GM23338 (cell line): ENCODE data around the gene CCDC27. TPM values are rescaled to one million over a fixed set of nuclear protein-coding genes. Genes with fewer than 3 reads are reported as not detected.

ENCODE experiments used
- ATAC-seq: fragments of 200-7000 bp; cut with Tn5 transposase; 3 replicates; pipeline ENCODE4 v1.9.1; 2020
- DNase-seq: peaks from one replicate; pipeline ENCODE4 v3.0.0-alpha.2; 2015; ENCODE audit warnings: low spot score
- H2AFZ ChIP-seq: fragments of 200-600 bp; sonication (generic); 2 replicates; pipeline ENCODE4 v1.8.0; 2016; ENCODE audit warnings: antibody characterized with exemption, mild to moderate bottlenecking, moderate library complexity
- H3F3A ChIP-seq: fragments of 200-600 bp; sonication (generic); replicated peaks from 2 replicates; pipeline ENCODE4 v1.8.0; 2017; ENCODE audit warnings: antibody characterized with exemption, mixed run types, low read depth
- H3K27ac ChIP-seq: fragments of 200-600 bp; sonication (generic); 2 replicates; pipeline ENCODE4 v1.6.1; 2016; ENCODE audit warnings: low read depth
- H3K27me3 ChIP-seq: fragments of 200-600 bp; sonication (generic); 2 replicates; pipeline ENCODE4 v1.8.0; 2016; ENCODE audit warnings: mild to moderate bottlenecking, mixed run types, moderate library complexity; ENCODE audit not compliant: insufficient read depth
- H3K36me3 ChIP-seq: fragments of 200-600 bp; sonication (generic); 2 replicates; pipeline ENCODE4 v1.8.0; 2016; ENCODE audit warnings: mild to moderate bottlenecking; ENCODE audit not compliant: insufficient read depth
- H3K4me1 ChIP-seq: fragments of 200-600 bp; sonication (generic); 2 replicates; pipeline ENCODE4 v1.8.0; 2016; ENCODE audit warnings: mild to moderate bottlenecking, moderate library complexity; ENCODE audit not compliant: insufficient read depth
- H3K4me2 ChIP-seq: fragments of 200-600 bp; sonication (generic); 2 replicates; pipeline ENCODE4 v1.7.1; 2017; ENCODE audit warnings: mixed run types
- H3K4me3 ChIP-seq: fragments of 200-600 bp; sonication (generic); 2 replicates; pipeline ENCODE4 v1.6.1; 2016; ENCODE audit warnings: mixed run types
- H3K79me2 ChIP-seq: fragments of 200-600 bp; sonication (generic); replicated peaks from 2 replicates; pipeline ENCODE4 v1.8.0; 2017; ENCODE audit warnings: mild to moderate bottlenecking; ENCODE audit not compliant: insufficient read depth
- H3K9me2 ChIP-seq: fragments of 200-600 bp; sonication (generic); 2 replicates; pipeline ENCODE4 v1.8.0; 2017; ENCODE audit not compliant: insufficient read depth
- H4K20me1 ChIP-seq: fragments of 200-600 bp; sonication (generic); replicated peaks from 2 replicates; pipeline ENCODE4 v1.8.0; 2017; ENCODE audit warnings: mild to moderate bottlenecking; ENCODE audit not compliant: insufficient read depth
- H3K27ac Mint-ChIP-seq: 2 replicates; pipeline ENCODE4 v1.8.0; 2020; ENCODE audit warnings: inconsistent platforms, mild to moderate bottlenecking, moderate library complexity, mixed read lengths
- H3K27me3 Mint-ChIP-seq: 3 replicates; pipeline ENCODE4 v1.8.0; 2022; ENCODE audit warnings: low read depth, mild to moderate bottlenecking, moderate library complexity, mixed read lengths, inconsistent platforms; ENCODE audit not compliant: insufficient read depth, poor library complexity
- H3K36me3 Mint-ChIP-seq: 3 replicates; pipeline ENCODE4 v1.8.0; 2021; ENCODE audit warnings: low read depth, mild to moderate bottlenecking, inconsistent platforms, moderate library complexity, mixed read lengths
- H3K4me1 Mint-ChIP-seq: 3 replicates; pipeline ENCODE4 v1.8.0; 2020; ENCODE audit warnings: mild to moderate bottlenecking, inconsistent platforms, mixed read lengths
- H3K4me3 Mint-ChIP-seq: 3 replicates; pipeline ENCODE4 v1.8.0; 2021; ENCODE audit warnings: moderate library complexity, mild to moderate bottlenecking, inconsistent platforms, mixed read lengths
- H3K9me3 Mint-ChIP-seq: 3 replicates; pipeline ENCODE4 v1.8.0; 2020; ENCODE audit warnings: moderate library complexity, mild to moderate bottlenecking, inconsistent platforms, mixed read lengths
- CREB1 ChIP-seq: fragments of 250-450 bp; sonication (Bioruptor Pico); IDR thresholded peaks from 2 replicates; pipeline ENCODE4 v1.5.0; 2020; ENCODE audit warnings: low read depth, mild to moderate bottlenecking, moderate library complexity
- CTCF ChIP-seq, 2 experiments: fragments of 200-600 bp in 1 of 2; sonication (generic) in 1 of 2; conservative IDR thresholded peaks; 2 replicates each; pipeline versions ENCODE4 v1.5.1 to v1.6.1; 2016 to 2017; ENCODE audit warnings: antibody characterized with exemption in 2 of 2, low read depth in 2 of 2, mild to moderate bottlenecking in 2 of 2, moderate library complexity in 1 of 2
- ETS1 ChIP-seq: IDR thresholded peaks from 2 replicates; pipeline ENCODE4 v1.6.1; 2016; ENCODE audit warnings: antibody characterized with exemption
- EZH2 ChIP-seq: fragments of 200-600 bp; sonication (generic); IDR thresholded peaks from one replicate; pipeline ENCODE4 v1.8.0; 2017; ENCODE audit warnings: antibody characterized with exemption, mild to moderate bottlenecking, low read depth; ENCODE audit not compliant: unreplicated experiment
- JUNB ChIP-seq: IDR thresholded peaks from one replicate; pipeline ENCODE4 v1.6.1; 2016; ENCODE audit warnings: antibody characterized with exemption; ENCODE audit not compliant: unreplicated experiment
- NANOG ChIP-seq: IDR thresholded peaks from 2 replicates; pipeline ENCODE4 v1.6.1; 2016; ENCODE audit warnings: antibody characterized with exemption, borderline replicate concordance
- POLR2AphosphoS5 ChIP-seq: IDR thresholded peaks from 2 replicates; pipeline ENCODE4 v1.6.1; 2016; ENCODE audit warnings: antibody characterized with exemption, low read depth
- REST ChIP-seq: IDR thresholded peaks from one replicate; pipeline ENCODE4 v1.6.1; 2018; ENCODE audit warnings: antibody characterized with exemption; ENCODE audit not compliant: unreplicated experiment
- ZNF114 ChIP-seq: fragments of 250-450 bp; sonication (Bioruptor Pico); IDR thresholded peaks from 2 replicates; pipeline ENCODE4 v1.5.0; 2020; ENCODE audit warnings: mild to moderate bottlenecking, moderate library complexity
- polyA plus RNA-seq: library from polyadenylated mRNA; unstranded; fragments of >200 nt; fragmentation: Nextera tagmentation; extraction: Ambion mirVana; gene quantifications from 2 replicates; pipeline ENCODE4 v1.2.1, GENCODE V29; 2016
- total RNA-seq: library from RNA; depleted of rRNA; stranded (reverse); fragments of >200 nt; shearing (Covaris generic); gene quantifications from 2 replicates; pipeline ENCODE4 v1.2.3, GENCODE V29; 2014
- TF ChIP-seq, protein P1 (sequence below): fragments of 250-450 bp; sonication (Bioruptor Pico); IDR thresholded peaks from 2 replicates; pipeline ENCODE4 v1.5.0; 2020; ENCODE audit warnings: mild to moderate bottlenecking, moderate library complexity

The CCDC27 gene
- total and polyA plus RNA-seq, 2 experiments from 2014 or later, result 0.18 to 0.45 TPM

DNA sequence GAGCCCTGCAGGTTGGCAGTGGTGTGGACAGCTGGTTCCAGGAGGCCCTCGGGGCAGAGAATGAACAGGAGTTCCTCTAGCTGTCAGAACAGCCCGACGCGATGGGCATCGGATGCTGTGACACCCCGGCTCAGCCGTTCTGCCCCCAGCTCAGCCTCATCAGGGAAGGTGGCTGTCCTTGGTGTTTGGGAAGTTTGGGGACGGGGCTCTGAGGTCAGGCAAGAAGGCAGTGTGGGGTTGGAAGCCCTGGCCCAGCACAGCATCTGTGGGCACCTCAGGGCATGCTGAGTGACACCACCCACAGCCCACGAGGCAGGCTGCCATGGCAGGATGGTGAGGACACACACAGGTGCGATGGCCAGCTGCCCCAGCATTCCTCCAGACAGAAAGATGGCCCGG, 40.9 kb upstream of the CCDC27 start:
- no peaks in the 10 kb centered on the region for H3K9me3 Mint-ChIP-seq
- no peak for TF ChIP-seq ETS1
- no peak for TF ChIP-seq NANOG
- TF ChIP-seq CREB1 (CRISPR knock-in tag), result no peak
- TF ChIP-seq POLR2AphosphoS5, result no peak
- no peak for TF ChIP-seq EZH2
- no peak for TF ChIP-seq REST
- TF ChIP-seq JUNB, result no peak
- no peak for TF ChIP-seq CTCF (conservative IDR thresholded peaks at IDR 0.05; ENCODE audit: low read depth in 2 of 2)
- TF ChIP-seq, protein P1, sequence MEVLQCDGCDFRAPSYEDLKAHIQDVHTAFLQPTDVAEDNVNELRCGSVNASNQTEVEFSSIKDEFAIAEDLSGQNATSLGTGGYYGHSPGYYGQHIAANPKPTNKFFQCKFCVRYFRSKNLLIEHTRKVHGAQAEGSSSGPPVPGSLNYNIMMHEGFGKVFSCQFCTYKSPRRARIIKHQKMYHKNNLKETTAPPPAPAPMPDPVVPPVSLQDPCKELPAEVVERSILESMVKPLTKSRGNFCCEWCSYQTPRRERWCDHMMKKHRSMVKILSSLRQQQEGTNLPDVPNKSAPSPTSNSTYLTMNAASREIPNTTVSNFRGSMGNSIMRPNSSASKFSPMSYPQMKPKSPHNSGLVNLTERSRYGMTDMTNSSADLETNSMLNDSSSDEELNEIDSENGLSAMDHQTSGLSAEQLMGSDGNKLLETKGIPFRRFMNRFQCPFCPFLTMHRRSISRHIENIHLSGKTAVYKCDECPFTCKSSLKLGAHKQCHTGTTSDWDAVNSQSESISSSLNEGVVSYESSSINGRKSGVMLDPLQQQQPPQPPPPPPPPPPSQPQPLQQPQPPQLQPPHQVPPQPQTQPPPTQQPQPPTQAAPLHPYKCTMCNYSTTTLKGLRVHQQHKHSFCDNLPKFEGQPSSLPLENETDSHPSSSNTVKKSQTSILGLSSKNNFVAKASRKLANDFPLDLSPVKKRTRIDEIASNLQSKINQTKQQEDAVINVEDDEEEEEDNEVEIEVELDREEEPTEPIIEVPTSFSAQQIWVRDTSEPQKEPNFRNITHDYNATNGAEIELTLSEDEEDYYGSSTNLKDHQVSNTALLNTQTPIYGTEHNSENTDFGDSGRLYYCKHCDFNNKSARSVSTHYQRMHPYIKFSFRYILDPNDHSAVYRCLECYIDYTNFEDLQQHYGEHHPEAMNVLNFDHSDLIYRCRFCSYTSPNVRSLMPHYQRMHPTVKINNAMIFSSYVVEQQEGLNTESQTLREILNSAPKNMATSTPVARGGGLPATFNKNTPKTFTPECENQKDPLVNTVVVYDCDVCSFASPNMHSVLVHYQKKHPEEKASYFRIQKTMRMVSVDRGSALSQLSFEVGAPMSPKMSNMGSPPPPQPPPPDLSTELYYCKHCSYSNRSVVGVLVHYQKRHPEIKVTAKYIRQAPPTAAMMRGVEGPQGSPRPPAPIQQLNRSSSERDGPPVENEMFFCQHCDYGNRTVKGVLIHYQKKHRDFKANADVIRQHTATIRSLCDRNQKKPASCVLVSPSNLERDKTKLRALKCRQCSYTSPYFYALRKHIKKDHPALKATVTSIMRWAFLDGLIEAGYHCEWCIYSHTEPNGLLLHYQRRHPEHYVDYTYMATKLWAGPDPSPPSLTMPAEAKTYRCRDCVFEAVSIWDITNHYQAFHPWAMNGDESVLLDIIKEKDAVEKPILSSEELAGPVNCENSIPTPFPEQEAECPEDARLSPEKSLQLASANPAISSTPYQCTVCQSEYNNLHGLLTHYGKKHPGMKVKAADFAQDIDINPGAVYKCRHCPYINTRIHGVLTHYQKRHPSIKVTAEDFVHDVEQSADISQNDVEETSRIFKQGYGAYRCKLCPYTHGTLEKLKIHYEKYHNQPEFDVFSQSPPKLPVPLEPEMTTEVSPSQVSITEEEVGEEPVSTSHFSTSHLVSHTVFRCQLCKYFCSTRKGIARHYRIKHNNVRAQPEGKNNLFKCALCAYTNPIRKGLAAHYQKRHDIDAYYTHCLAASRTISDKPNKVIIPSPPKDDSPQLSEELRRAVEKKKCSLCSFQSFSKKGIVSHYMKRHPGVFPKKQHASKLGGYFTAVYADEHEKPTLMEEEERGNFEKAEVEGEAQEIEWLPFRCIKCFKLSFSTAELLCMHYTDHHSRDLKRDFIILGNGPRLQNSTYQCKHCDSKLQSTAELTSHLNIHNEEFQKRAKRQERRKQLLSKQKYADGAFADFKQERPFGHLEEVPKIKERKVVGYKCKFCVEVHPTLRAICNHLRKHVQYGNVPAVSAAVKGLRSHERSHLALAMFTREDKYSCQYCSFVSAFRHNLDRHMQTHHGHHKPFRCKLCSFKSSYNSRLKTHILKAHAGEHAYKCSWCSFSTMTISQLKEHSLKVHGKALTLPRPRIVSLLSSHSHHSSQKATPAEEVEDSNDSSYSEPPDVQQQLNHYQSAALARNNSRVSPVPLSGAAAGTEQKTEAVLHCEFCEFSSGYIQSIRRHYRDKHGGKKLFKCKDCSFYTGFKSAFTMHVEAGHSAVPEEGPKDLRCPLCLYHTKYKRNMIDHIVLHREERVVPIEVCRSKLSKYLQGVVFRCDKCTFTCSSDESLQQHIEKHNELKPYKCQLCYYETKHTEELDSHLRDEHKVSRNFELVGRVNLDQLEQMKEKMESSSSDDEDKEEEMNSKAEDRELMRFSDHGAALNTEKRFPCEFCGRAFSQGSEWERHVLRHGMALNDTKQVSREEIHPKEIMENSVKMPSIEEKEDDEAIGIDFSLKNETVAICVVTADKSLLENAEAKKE (CRISPR knock-in tag), result no peak
- TF ChIP-seq ZNF114 (CRISPR knock-in tag), result no peak
- H3K4me3 ChIP-seq, result no peak overlapping the region
- H3K9me2 ChIP-seq, result no peaks in the 10 kb centered on the region
- no peak overlapping the region for H3K4me3 Mint-ChIP-seq
- no peak overlapping the region for H2AFZ ChIP-seq
- H3K27me3 Mint-ChIP-seq, result peaks cover 12% of the 10 kb centered on the region
- H4K20me1 ChIP-seq, result no peaks in the 10 kb centered on the region
- H3K4me1 Mint-ChIP-seq, result peaks cover 14% of the 10 kb centered on the region
- no peak overlapping the region for H3K27ac ChIP-seq
- no peak for ATAC-seq
- H3K4me1 ChIP-seq, result peaks cover 10% of the 10 kb centered on the region; the same call in 1 of the 2 replicates
- no peaks in the 10 kb centered on the region for H3K36me3 ChIP-seq
- H3K27me3 ChIP-seq, result no peaks in the 10 kb centered on the region
- no peak overlapping the region for H3K27ac Mint-ChIP-seq
- 0 out of 2 replicates have a peak, but pooled peaks cover 7% of the 10 kb centered on the region for H3F3A ChIP-seq
- no peak overlapping the region for H3K4me2 ChIP-seq
- no peaks in the 10 kb centered on the region for H3K36me3 Mint-ChIP-seq
- no peaks in the 10 kb centered on the region for H3K79me2 ChIP-seq
- DNase-seq, result no peak
